HCT116 (cell line): Measurements from ENCODE around the gene TEDC2. TPM values are rescaled to one million over a fixed set of nuclear protein-coding genes. Genes with fewer than 3 reads are reported as not detected.
A peak's percentile ranks its signal among the peaks of the same experiment; 100 is the strongest.

ENCODE experiments used
- ATAC-seq: fragments of 200-7000 bp; cut with Tn5 transposase; 2 replicates; pipeline ENCODE4 v1.9.1; 2020; ENCODE audit warnings: mild to moderate bottlenecking, moderate library complexity
- BruUV-seq: library from RNA; stranded (reverse); fragments of 400-500 nt; replicated peaks from 2 replicates; lab custom pipeline; 2021; lab: Mats Ljungman, UMichigan
- CTCF ChIA-PET: fragments of 300-600 bp; sonication (Branson Sonifier 250); formaldehyde crosslinking; loops from one replicate; lab custom pipeline; 2021; ENCODE audit warnings: antibody characterized with exemption; lab: Charles Lee
- POLR2A ChIA-PET: fragments of 300-600, 350-600 bp; sonication (Branson Sonifier 250); formaldehyde crosslinking; loops from one replicate; lab custom pipeline; 2021; ENCODE audit warnings: antibody characterized with exemption; lab: Charles Lee
- RAD21 ChIA-PET, 2 experiments: fragments of 300-600 bp; sonication (Branson Sonifier 250); formaldehyde crosslinking; loops; one replicate each; lab custom pipeline; 2023; ENCODE audit warnings: low total read pairs in 2 of 2; ENCODE audit not compliant: uncharacterized antibody in 2 of 2, unreplicated experiment in 2 of 2, low non-redundant PET in 1 of 2; lab: Charles Lee
- DNase-seq: peaks from one replicate; pipeline ENCODE4 v3.0.0-alpha.2; 2010; ENCODE audit warnings: low read depth, low spot score
- H2AFZ ChIP-seq: fragments of 200-600 bp; shearing (Covaris generic), sonication (generic); 2 replicates; pipeline ENCODE4 v1.6.1; 2017; ENCODE audit warnings: low read depth, mixed run types, mixed read lengths, antibody characterized with exemption, low read length; ENCODE audit not compliant: poor library complexity, severe bottlenecking
- H3K27ac ChIP-seq: 2 replicates; pipeline ENCODE4 v1.5.1; 2012; ENCODE audit warnings: low read depth, low read length
- H3K27me3 ChIP-seq: fragments of 200-600 bp; sonication (generic); 2 replicates; pipeline ENCODE4 v1.6.1; 2016; ENCODE audit warnings: mixed run types, low read length, mixed read lengths; ENCODE audit not compliant: insufficient read depth
- H3K36me3 ChIP-seq, 2 experiments: fragments of 200-500 bp in 1 of 2; fragments of 200-600 bp in 1 of 2; sonication (Bioruptor generic) in 1 of 2; sonication (generic) in 1 of 2; 2 replicates each; pipeline versions ENCODE4 v1.5.1 to v1.6.1; 2014 to 2016; ENCODE audit warnings: low read length in 2 of 2, inconsistent platforms in 1 of 2, mixed read lengths in 1 of 2, mixed run types in 1 of 2; ENCODE audit not compliant: insufficient read depth in 2 of 2, control insufficient read depth in 1 of 2
- H3K4me1 ChIP-seq, 2 experiments: fragments of 200-600 bp in 1 of 2; sonication (generic) in 1 of 2; 2 replicates each; pipeline versions ENCODE4 v1.5.1 to v1.6.1; 2012 to 2017; ENCODE audit warnings: low read length in 2 of 2, inconsistent platforms in 1 of 2, mild to moderate bottlenecking in 1 of 2, mixed read lengths in 1 of 2, mixed run types in 1 of 2, moderate library complexity in 1 of 2; ENCODE audit not compliant: insufficient read depth in 2 of 2, control insufficient read depth in 1 of 2
- H3K4me2 ChIP-seq: fragments of 200-600 bp; sonication (generic); 2 replicates; pipeline ENCODE4 v1.6.1; 2017; ENCODE audit warnings: mixed run types, low read length, mixed read lengths
- H3K4me3 ChIP-seq, 2 experiments: fragments of 200-600 bp in 1 of 2; sonication (generic) in 1 of 2; replicated peaks in 1 of 2; 2 replicates each; pipeline ENCODE4 v1.5.1; 2011 to 2016; ENCODE audit warnings: low read length in 2 of 2, control low read depth in 1 of 2, low read depth in 1 of 2, mild to moderate bottlenecking in 1 of 2, mixed read lengths in 1 of 2, mixed run types in 1 of 2
- H3K79me2 ChIP-seq: fragments of 200-600 bp; sonication (generic); 2 replicates; pipeline ENCODE4 v1.6.1; 2017; ENCODE audit warnings: mild to moderate bottlenecking, mixed run types, low read length, moderate library complexity, mixed read lengths; ENCODE audit not compliant: insufficient read depth
- H3K9ac ChIP-seq: fragments of 200-600 bp; sonication (generic); 2 replicates; pipeline ENCODE4 v1.6.1; 2016; ENCODE audit warnings: low read length, mixed read lengths
- H3K9me2 ChIP-seq: fragments of 200-600 bp; sonication (generic), shearing (Covaris generic); 2 replicates; pipeline ENCODE4 v1.6.1; 2017; ENCODE audit warnings: mixed run types, mild to moderate bottlenecking, moderate library complexity; ENCODE audit not compliant: insufficient read depth
- H3K9me3 ChIP-seq, 2 experiments: fragments of 200-500 bp in 1 of 2; fragments of 200-600 bp in 1 of 2; sonication (Bioruptor generic) in 1 of 2; sonication (generic) in 1 of 2; 2 replicates each; pipeline ENCODE4 v1.6.1; 2014 to 2017; ENCODE audit warnings: low read length in 2 of 2, mixed read lengths in 2 of 2, inconsistent platforms in 1 of 2, low read depth in 1 of 2, mild to moderate bottlenecking in 1 of 2, mixed run types in 1 of 2, moderate library complexity in 1 of 2; ENCODE audit not compliant: control insufficient read depth in 1 of 2, insufficient read depth in 1 of 2
- H4K20me1 ChIP-seq: fragments of 200-600 bp; sonication (generic), shearing (Covaris generic); 2 replicates; pipeline ENCODE4 v1.6.1; 2017; ENCODE audit warnings: mixed run types, mild to moderate bottlenecking, moderate library complexity; ENCODE audit not compliant: insufficient read depth
- ATF3 ChIP-seq: IDR thresholded peaks from 2 replicates; pipeline ENCODE4 v1.6.1; 2012
- CEBPB ChIP-seq: IDR thresholded peaks from 2 replicates; pipeline ENCODE4 v1.6.1; 2012; ENCODE audit warnings: low read depth
- CTCF ChIP-seq, 3 experiments: fragments of 200-600 bp in 1 of 3; sonication (generic) in 1 of 3; IDR thresholded peaks in 2 of 3; conservative IDR thresholded peaks in 1 of 3; 2 replicates each; pipeline ENCODE4 v1.5.1; 2012 to 2017; ENCODE audit warnings: low read depth in 2 of 3, low read length in 2 of 3, antibody characterized with exemption in 1 of 3, borderline replicate concordance in 1 of 3, control low read depth in 1 of 3, mild to moderate bottlenecking in 1 of 3, mixed read lengths in 1 of 3, mixed run types in 1 of 3, moderate library complexity in 1 of 3; ENCODE audit not compliant: insufficient read depth in 1 of 3
- ELF1 ChIP-seq: IDR thresholded peaks from 2 replicates; pipeline ENCODE4 v1.6.1; 2012; ENCODE audit warnings: low read depth, borderline replicate concordance
- EZH2phosphoT487 ChIP-seq: fragments of 200-600 bp; IDR thresholded peaks from 2 replicates; pipeline ENCODE4 v1.6.1; 2018; ENCODE audit warnings: antibody characterized with exemption, borderline replicate concordance
- FOSL1 ChIP-seq: IDR thresholded peaks from 2 replicates; pipeline ENCODE4 v1.6.1; 2012; ENCODE audit warnings: low read depth
- POLR2A ChIP-seq: IDR thresholded peaks from 2 replicates; pipeline ENCODE4 v1.7.0; 2011; ENCODE audit warnings: borderline replicate concordance; ENCODE audit not compliant: insufficient read depth, insufficient read length; ENCODE audit errors: extremely low read depth
- REST ChIP-seq: IDR thresholded peaks from 2 replicates; pipeline ENCODE4 v1.6.1; 2012; ENCODE audit warnings: low read depth
- SRF ChIP-seq: IDR thresholded peaks from 2 replicates; pipeline ENCODE4 v1.6.1; 2012; ENCODE audit warnings: low read depth
- ZBTB33 ChIP-seq: IDR thresholded peaks from 2 replicates; pipeline ENCODE4 v1.6.1; 2011; ENCODE audit warnings: mild to moderate bottlenecking, low read length, moderate library complexity; ENCODE audit not compliant: insufficient replicate concordance; ENCODE audit errors: extremely low read depth
- intact Hi-C: fragments of 100-400 bp; cut with micrococcal nuclease; formaldehyde crosslinking; loops from 2 replicates; pipeline ENCODE4 v1.10.0; 2022
- total RNA-seq: library from RNA; stranded (reverse); gene quantifications from one replicate; pipeline ENCODE4 v1.2.1, GENCODE V29; 2021; ENCODE audit not compliant: unreplicated experiment

TEDC2 gene
- total RNA-seq, 1 experiment from 2014 or later = 26.5 TPM

GRCh38 chr16:2511996-2512734 lies 52.3 kb downstream of the TEDC2 start:
- peaks cover 5% of the 10 kb centered on the region; the same call in 1 of the 2 replicates for H4K20me1 ChIP-seq
- no peaks in the 10 kb centered on the region for H3K9me3 ChIP-seq
- H3K9me2 ChIP-seq = no peaks in the 10 kb centered on the region
- DNase-seq (no peak), ATAC-seq (no peak)
- H3K4me2 ChIP-seq = no peak overlapping the region
- H3K27me3 ChIP-seq = no peaks in the 10 kb centered on the region
- no peak overlapping the region for H2AFZ ChIP-seq
- H3K4me3 ChIP-seq = no peak overlapping the region
- H3K79me2 ChIP-seq = peaks cover 34% of the 10 kb centered on the region
- no peak for TF ChIP-seq EZH2phosphoT487
- TF ChIP-seq ZBTB33 = no peak
- no peak for TF ChIP-seq FOSL1
- TF ChIP-seq SRF = no peak
- TF ChIP-seq CEBPB = no peak
- TF ChIP-seq ATF3 = no peak
- no peak for TF ChIP-seq ELF1
- TF ChIP-seq POLR2A = no peak
- no peak for TF ChIP-seq REST
- TF ChIP-seq CTCF (IDR thresholded peaks at IDR 0.05 in 2 of 3, conservative IDR thresholded peaks at IDR 0.05 in 1 of 3; ENCODE audit: borderline replicate concordance in 1 of 3, insufficient read depth in 1 of 3, low read depth in 2 of 3, low read length in 2 of 3) = no peak
- no peaks in the 10 kb centered on the region for H3K36me3 ChIP-seq
- intact Hi-C loops = no loop called here
- ChIA-PET RAD21 (no interaction called here), CTCF (interaction anchor here (0.5 to 1.1 kb wide), 2 partner anchors 11 to 26 kb away, joined by 3 to 5 read pairs; partner anchors contain the start of gene PDPK1), POLR2A (no interaction called here)
- peaks cover 20 to 37% of the 10 kb centered on the region in 2 experiments for H3K4me1 ChIP-seq
- H3K27ac ChIP-seq = no peak overlapping the region; the same call in 1 of the 2 replicates
- no TSS peak for BruUV-seq
- H3K9ac ChIP-seq = 0 out of 2 replicates have a peak overlapping the region, but pooled peaks have one; percentile 1
